HG02642 (cell line): ENCODE data around the gene METTL5.
"Not testable (repeated sequence)": the region's sequence is repeated elsewhere in the genome, so short reads cannot be mapped to it uniquely, and the experiment has no call there.

ENCODE experiments used
- ATAC-seq: cut with Tn5 transposase; IDR thresholded peaks from one replicate; pipeline ENCODE4 v1.9.1; 2021; ENCODE audit warnings: mild to moderate bottlenecking; ENCODE audit not compliant: unreplicated experiment, poor library complexity

METTL5 gene

GRCh38 chr2:169824373-169825333, at the start of gene METTL5:
Gene METTL5 (minus strand): TSS chr2:169824905. CDS start chr2:169824597, 308 bp downstream.
- peak; percentile 69 for ATAC-seq

DNA sequence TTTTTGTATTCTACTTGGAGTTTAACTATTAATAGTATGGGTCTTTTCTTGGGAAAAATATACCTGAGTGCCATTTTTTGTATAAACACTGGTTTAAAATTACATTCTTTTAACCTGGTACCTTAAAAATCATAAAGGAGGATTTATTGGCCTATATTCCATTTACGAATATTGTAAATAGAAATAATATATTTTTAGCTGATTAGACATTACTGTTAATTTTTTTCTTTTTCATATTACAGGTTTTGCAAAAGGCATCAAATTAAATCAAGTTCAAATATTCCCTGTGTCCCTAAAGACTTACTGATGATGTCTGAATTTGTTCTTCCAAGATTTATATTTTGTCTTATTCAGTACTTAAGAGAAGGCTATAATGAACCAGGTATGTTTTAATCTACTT, 47.3 kb upstream of the METTL5 start:
- no peak for ATAC-seq

- not testable (repeated sequence) for ATAC-seq
These were observed 46.7 kb upstream of the METTL5 start for GRCh38 chr2:169871369-169871768.

DNA sequence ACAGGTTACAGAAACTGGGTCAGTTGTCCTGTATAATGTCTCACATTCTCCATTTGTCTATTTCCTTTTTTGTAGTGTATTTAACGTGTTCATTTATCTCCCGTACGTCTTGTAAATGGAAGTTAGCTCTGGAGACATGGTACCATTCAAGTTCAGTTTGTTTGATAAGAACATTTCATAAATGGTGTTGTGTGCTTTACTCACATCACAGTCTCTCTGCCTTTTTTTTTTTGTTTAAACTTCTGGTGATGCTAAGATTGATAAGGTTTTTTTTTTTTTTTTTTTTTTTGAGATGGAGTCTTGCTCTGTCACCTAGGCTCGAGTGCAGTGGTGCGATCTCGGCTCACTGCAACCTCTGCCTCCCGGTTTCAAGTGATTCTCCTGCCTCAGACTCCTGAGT, 44.2 kb upstream of the METTL5 start:
- no peak for ATAC-seq

GRCh38 chr2:169867579-169867978, 42.9 kb upstream of the METTL5 start:
- ATAC-seq: no peak

- ATAC-seq: not testable (repeated sequence)
These were observed 41.5 kb upstream of the METTL5 start for GRCh38 chr2:169866230-169866629.

GRCh38 chr2:169865492-169865891, 40.8 kb upstream of the METTL5 start:
- ATAC-seq: no peak

DNA sequence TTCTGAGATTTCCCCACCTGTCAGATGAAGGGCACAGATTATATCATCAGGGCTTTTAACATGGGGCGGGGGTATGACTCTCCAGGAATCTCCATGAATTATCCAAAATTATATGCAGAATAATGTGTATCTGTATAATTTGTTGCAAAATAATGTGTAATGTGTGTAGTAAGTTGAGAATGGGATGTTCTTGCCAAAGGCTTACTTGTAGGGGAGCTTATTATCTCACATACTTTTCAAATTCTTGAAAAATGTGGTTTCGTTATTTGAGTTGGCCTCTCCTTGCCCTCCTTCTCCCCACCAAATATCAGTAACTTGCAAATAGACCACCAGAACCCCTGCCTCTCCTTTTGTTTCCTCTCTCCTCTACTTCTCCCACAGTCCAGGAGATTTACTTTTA, 38.1 kb upstream of the METTL5 start:
- ATAC-seq: no peak

GRCh38 chr2:169860149-169860548, 35.4 kb upstream of the METTL5 start:
- no peak for ATAC-seq

GRCh38 chr2:169859423-169859822, 34.7 kb upstream of the METTL5 start:
- no peak for ATAC-seq

DNA sequence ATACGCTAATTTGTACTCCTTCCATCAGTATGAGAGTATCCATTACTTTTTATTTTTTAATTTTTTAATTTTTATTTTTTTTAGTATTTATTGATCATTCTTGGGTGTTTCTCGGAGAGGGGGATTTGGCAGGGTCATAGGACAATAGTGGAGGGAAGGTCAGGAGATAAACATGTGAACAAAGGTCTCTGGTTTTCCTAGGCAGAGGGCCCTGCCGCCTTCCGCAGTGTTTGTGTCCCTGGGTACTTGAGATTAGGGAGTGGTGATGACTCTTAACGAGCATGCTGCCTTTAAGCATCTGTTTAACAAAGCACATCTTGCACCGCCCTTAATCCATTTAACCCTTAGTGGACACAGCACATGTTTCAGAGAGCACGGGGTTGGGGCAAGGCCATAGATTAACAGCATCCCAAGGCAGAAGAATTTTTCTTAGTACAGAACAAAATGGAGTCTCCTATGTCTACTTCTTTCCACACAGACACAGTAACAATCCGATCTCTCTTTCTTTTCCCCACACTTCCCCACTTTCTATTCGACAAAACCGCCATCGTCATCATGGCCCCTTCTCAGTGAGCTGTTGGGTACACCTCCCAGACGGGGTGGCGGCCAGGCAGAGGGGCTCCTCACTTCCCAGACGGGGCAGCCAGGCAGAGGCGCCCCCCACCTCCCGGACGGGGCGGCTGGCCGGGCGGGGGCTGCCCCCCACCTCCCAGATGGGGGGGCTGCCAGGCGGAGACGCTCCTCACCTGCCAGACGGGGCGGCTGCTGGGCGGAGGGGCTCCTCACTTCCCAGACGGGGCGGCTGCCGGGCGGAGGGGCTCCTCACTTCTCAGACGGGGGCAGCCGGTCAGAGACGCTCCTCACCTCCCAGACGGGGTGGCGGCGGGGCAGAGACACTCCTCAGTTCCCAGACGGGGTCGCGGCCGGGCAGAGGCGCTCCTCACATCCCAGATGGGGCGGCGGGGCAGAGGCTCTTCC, 30.9 kb upstream of the METTL5 start:
- ATAC-seq: not testable (repeated sequence)

GRCh38 chr2:169853041-169853668, 28.4 kb upstream of the METTL5 start:
- no peak for ATAC-seq

GRCh38 chr2:169849710-169850109, 25.0 kb upstream of the METTL5 start:
- no peak for ATAC-seq

DNA sequence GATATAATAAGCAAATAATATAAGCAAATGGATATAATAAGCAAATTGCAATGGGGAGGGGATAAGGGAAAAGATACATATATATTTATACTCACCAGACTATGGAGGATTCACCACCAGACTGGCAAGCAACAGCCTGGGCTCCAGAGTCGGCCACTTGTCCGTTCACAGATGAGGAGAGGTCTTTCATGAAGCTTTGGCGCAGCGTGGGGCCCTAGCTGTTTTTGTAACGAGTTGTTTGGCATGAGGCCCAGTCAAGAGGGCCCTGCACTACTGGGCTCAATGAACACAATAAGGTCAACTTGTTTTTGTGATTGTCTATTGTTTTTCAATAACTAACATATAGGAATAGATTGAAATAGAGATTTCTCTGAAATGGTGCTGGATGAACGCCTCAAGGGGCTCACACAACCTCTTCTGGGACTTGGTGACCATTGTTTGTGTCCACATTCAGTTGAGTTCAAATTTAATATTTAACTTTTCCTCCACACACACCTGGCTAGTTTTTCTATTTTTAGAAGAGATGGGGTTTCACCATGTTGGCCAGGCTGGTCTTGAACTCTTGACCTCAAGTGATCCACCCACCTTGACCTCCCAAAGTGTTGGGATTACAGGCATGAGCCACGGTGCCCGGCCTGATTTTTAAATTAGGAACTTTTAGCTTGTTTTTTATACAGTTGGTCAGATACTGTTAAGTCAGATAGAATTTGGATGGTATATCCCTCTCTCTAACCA, 24.4 kb upstream of the METTL5 start:
- ATAC-seq: not testable (repeated sequence)

GRCh38 chr2:169845016-169845415, 20.3 kb upstream of the METTL5 start:
- ATAC-seq: no peak

- not testable (repeated sequence) for ATAC-seq
These were observed 16.9 kb upstream of the METTL5 start for GRCh38 chr2:169841625-169842024.

DNA sequence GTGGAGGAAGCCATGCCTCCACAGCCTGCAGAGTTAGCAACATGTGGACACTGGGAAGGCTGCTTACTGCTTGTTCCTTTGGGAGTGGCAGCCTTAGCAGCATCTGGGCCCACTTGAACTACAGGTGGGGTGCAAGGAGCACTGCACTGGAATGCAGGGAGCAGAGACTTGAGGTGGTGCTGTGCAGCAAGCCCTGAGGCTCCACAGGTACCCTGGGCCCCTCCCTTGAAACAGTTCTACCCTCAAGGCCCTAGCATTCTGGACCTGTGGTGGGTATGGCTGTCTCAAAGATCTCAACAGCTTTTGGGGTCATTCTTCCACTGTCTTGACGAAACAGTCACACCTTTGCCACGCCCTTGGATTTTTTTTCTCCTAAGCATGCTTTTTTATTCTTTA, 16.0 kb upstream of the METTL5 start:
- ATAC-seq: no peak

GRCh38 chr2:169839954-169840746, 15.4 kb upstream of the METTL5 start:
- no peak for ATAC-seq
